Lung microvascular endothelial cell (primary cell): ENCODE measurements around the gene PRDM16. TPM values are rescaled to one million over a fixed set of nuclear protein-coding genes. Genes with fewer than 3 reads are reported as not detected.
A peak's percentile ranks its signal among the peaks of the same experiment; 100 is the strongest.

ENCODE experiments used
- DNase-seq, 2 donors: peaks; one replicate each; pipeline versions ENCODE4 v3.0.0 to v3.0.0-alpha.2; 2010; ENCODE audit warnings: low read depth in 2 of 2
- total RNA-seq: library from RNA; depleted of rRNA; stranded (reverse); fragments of >200 nt; gene quantifications from 2 replicates; pipeline ENCODE4 v1.2.1, GENCODE V29; 2014

The PRDM16 gene
- total RNA-seq, 1 donor from 2014 or later = not detected

- DNase-seq = no peak
Observed at GRCh38 chr1:3180915-3181314, 111.9 kb downstream of the PRDM16 start.

DNA sequence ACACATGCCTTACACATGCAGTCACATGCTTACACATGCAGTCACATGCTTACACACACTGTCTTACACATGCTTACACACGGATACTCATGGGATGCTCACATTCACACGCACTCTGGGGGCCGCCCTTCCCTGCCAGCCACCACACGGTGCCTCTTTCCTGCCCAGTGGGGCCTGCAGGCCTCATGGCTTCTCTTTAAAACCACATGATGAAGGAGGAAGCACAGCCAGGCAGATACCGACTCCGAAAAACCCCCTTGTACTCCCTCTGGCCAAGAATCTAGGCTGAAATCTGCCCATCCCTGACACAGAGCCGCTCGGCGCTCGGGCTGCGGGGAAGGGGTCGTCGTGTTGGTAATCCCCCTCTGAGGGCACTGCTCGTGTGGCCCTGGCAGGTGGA is 113.0 kb downstream of the PRDM16 start:
- no peak for DNase-seq

GRCh38 chr1:3183411-3183810 is 114.4 kb downstream of the PRDM16 start:
- DNase-seq = no peak

- no peak for DNase-seq
Observed at GRCh38 chr1:3183813-3184212, 114.8 kb downstream of the PRDM16 start.

DNA sequence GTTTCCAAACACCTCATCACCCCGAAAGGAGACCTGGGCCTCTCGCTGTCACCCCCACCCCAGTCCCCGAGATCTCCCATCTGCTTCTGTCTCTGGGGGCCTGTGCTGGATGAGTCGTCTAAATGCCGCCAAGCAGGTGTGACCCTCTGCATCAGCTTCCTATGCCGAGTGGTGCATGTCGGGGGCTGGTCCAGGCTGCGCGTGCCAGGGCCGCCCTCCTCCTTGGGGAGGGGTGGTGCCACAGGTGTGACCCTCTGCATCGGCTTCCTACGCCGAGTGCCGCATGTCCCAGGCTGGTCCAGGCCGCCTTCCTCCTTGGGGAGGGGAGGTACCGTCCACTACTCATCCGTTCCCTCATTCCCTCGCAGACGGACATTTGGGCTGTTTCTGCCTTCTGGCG is 115.7 kb downstream of the PRDM16 start:
- DNase-seq = no peak

- no peak for DNase-seq
Observed at GRCh38 chr1:3185896-3186525, 117.0 kb downstream of the PRDM16 start.

- peak; percentile 25 to 35 for DNase-seq
Observed at GRCh38 chr1:3186526-3186921, 117.5 kb downstream of the PRDM16 start.

GRCh38 chr1:3187415-3188149 is 118.6 kb downstream of the PRDM16 start:
- no peak for DNase-seq

DNA sequence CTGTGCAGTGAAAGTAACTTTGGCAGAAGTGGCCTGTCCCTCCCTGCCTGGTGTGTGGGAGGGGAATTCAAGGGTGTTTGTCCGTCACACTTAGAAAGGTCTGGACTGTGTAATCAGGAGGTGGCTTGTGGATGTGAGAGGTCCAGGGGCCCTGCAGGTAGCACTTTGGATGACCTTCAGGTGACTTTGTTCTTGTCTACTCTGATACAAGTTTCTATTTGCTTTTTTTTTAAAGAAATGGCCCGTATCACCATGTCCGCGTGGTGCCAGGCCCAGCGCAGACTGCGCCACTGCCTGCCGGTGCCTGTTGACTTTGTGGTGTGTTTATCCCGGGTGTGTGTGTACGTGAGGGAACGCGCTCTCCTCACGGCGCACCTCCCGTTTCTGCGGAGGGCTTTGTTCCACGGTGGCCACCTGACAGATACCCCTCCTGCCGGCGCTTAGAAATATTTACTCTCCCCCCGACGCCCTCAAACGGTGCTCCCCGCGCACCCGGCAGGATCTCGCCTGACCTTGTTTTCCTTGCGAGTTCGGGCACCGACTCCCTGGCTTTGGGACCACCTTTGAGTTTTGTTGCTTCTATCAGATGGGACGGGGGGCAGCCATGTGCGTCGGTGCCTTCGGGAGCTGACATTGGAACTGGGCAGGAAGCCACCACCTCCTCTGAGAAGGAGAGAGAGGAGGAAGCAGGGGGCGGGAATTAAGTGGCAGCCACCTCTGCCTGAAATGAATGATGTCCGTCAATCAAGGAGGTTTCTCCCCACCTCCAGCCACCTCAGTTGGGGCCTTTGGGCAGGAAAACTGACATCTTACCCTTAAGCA is 119.4 kb downstream of the PRDM16 start:
- no peak for DNase-seq

GRCh38 chr1:3190256-3191041 is 121.4 kb downstream of the PRDM16 start:
- DNase-seq = no peak

DNA sequence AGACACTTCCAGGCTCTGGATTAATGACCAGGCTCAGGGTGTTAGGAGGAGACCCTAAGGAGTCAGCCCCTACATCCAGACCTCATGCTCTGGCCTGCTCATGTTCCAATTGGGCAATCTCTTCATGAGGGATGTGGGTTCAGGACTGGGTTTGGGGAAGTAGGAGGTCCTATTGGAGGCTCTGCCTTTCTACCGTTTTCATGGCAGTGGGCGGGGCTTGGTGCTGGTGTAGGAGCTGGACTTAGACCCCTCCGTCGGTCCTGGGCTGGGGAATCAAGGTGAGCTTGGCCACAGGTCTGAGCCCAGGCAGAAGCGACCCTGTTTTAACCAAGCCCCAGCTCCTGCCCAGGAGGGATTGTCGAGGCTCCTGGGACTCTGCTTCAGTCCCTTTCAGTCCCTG is 123.4 kb downstream of the PRDM16 start:
- no peak for DNase-seq

DNA sequence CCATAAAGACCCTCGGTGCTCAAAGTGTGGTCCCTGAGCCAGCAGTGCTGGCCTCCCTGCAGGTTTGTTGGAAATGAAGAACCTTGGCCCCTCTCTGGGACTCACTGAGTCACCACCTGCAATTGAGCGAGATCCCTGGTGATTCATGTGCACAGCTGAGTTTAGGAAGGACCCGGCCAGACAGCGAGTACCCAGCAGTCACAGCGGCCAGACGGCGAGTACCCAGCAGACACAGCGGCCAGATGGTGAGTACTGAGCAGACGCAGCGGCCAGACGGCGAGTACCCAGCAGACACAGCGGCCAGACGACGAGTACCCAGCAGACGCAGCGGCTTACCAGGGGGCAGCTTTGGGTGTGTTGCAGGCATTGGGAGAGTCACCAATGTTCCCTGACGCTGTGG is 123.8 kb downstream of the PRDM16 start:
- no peak for DNase-seq

DNA sequence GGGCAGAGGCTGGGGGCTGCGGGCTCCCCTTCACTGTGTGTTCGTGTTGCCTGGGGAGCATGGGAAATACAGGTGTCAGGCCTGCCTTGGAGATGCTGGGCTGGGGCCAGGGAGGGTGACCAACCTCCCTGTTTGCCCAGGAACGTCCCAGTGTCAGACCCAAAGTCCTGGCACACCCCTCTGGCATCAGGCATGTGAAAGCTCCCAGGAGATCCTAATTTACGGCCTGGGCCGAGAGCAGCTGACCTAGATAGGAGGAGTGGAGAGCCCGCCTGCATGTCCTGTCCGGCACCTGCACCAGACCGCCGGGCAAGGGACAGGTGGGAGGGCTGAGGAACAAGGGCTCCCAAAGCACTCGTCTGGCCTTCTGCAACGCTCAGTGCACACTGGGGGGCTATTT is 124.8 kb downstream of the PRDM16 start:
- DNase-seq = no peak

GRCh38 chr1:3194760-3195479 is 125.9 kb downstream of the PRDM16 start:
- no peak for DNase-seq

- no peak for DNase-seq
Observed at GRCh38 chr1:3195480-3195815, 126.4 kb downstream of the PRDM16 start.

DNA sequence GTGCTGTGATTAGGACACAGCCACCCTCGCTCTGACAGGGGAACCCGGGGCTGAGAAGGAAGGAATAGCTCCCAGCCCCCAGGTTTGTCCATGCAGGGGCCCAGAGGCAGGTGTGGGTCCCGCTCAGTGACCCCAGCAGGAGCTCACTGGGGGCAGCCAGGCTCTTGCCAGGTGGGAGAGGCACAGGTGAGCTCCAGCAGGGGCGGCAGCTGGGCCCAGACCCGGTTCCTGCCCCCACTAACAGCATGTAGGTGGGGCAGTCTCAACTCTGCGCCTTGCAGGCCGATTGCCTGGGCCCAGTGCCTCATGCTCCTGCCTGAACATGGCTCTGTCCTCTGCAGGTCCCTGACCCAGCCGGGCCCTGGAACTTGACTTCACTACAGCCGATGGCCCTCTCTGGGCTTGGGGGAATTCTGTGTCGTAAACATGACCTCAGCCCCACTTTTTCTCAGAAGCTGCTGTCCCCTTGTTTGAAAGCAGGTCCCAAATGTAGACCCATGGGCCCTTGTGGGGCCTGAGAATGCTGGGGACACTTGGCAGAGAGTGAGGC is 127.0 kb downstream of the PRDM16 start:
- no peak for DNase-seq

- DNase-seq = no peak
Observed at GRCh38 chr1:3196577-3197245, 127.7 kb downstream of the PRDM16 start.

- no peak for DNase-seq
Observed at GRCh38 chr1:3197781-3198316, 128.8 kb downstream of the PRDM16 start.

- no peak for DNase-seq
Observed at GRCh38 chr1:3198371-3199271, 129.6 kb downstream of the PRDM16 start.
